ENCODE data around the gene KLHL22.

Gene KLHL22

GRCh38 chr22:20464912-20465758, 30.5 kb downstream of the KLHL22 start:
- Histone ChIP-seq H3F3A (ENCODE audit: insufficient read depth, low read length) (no peaks in the 10 kb centered on the region), H3K9me3 (ENCODE audit: low read length) (no peaks in the 10 kb centered on the region), H3K27me3 (ENCODE audit: insufficient read depth, low read length) (no peaks in the 10 kb centered on the region), H3K4me2 (ENCODE audit: low read length) (no peak overlapping the region), H3K4me3 (ENCODE audit: low read depth, low read length, poor library complexity, severe bottlenecking) (no peak overlapping the region), H3K27ac (ENCODE audit: low read depth, low read length, poor library complexity, severe bottlenecking) (no peak overlapping the region), H3K4me1 (ENCODE audit: insufficient read depth, low read length, severe bottlenecking) (peaks cover 24% of the 10 kb centered on the region), H3K9ac (ENCODE audit: low read length) (no peak overlapping the region), H3K9me2 (ENCODE audit: low read depth, low read length) (no peaks in the 10 kb centered on the region), H4K20me1 (ENCODE audit: insufficient read depth, low read length) (no peaks in the 10 kb centered on the region), H2AFZ (ENCODE audit: low read length) (no peak overlapping the region), H3K79me2 (ENCODE audit: insufficient read depth, low read length) (no peaks in the 10 kb centered on the region), H3K36me3 (ENCODE audit: insufficient read depth, low read length) (no peaks in the 10 kb centered on the region; the same call in 1 of the 2 replicates)
- TF ChIP-seq EZH2 (IDR thresholded peaks at IDR 0.05; ENCODE audit: borderline replicate concordance, low read length) (no peak), CTCF (IDR thresholded peaks at IDR 0.05; ENCODE audit: low read length) (no peak)

- TF ChIP-seq CTCF (IDR thresholded peaks at IDR 0.05; ENCODE audit: low read length) = no peak
- TF ChIP-seq EZH2 (IDR thresholded peaks at IDR 0.05; ENCODE audit: borderline replicate concordance, low read length) = no peak
- no peaks in the 10 kb centered on the region for H3K9me3 ChIP-seq (ENCODE audit: low read length)
- no peak overlapping the region for H2AFZ ChIP-seq (ENCODE audit: low read length)
- no peaks in the 10 kb centered on the region; the same call in 1 of the 2 replicates for H3K36me3 ChIP-seq (ENCODE audit: insufficient read depth, low read length)
- peak overlapping the region; percentile 51 for H3K9ac ChIP-seq (ENCODE audit: low read length)
- H3F3A ChIP-seq (ENCODE audit: insufficient read depth, low read length) = no peaks in the 10 kb centered on the region
- peak overlapping the region; percentile 43 for H3K4me3 ChIP-seq (ENCODE audit: low read depth, low read length, poor library complexity, severe bottlenecking)
- no peaks in the 10 kb centered on the region for H3K27me3 ChIP-seq (ENCODE audit: insufficient read depth, low read length)
- H4K20me1 ChIP-seq (ENCODE audit: insufficient read depth, low read length) = no peaks in the 10 kb centered on the region
- no peaks in the 10 kb centered on the region for H3K79me2 ChIP-seq (ENCODE audit: insufficient read depth, low read length)
- H3K27ac ChIP-seq (ENCODE audit: low read depth, low read length, poor library complexity, severe bottlenecking) = peak overlapping the region; percentile 94
- H3K9me2 ChIP-seq (ENCODE audit: low read depth, low read length) = no peaks in the 10 kb centered on the region
- H3K4me1 ChIP-seq (ENCODE audit: insufficient read depth, low read length, severe bottlenecking) = peaks cover 24% of the 10 kb centered on the region
- peak overlapping the region; percentile 63 for H3K4me2 ChIP-seq (ENCODE audit: low read length)
Measured at GRCh38 chr22:20464096-20464614, 31.4 kb downstream of the KLHL22 start.

GRCh38 chr22:20463324-20464095, 32.1 kb downstream of the KLHL22 start:
- peaks cover 24% of the 10 kb centered on the region for H3K4me1 ChIP-seq (ENCODE audit: insufficient read depth, low read length, severe bottlenecking)
- no peaks in the 10 kb centered on the region for H3K36me3 ChIP-seq (ENCODE audit: insufficient read depth, low read length)
- H3K4me2 ChIP-seq (ENCODE audit: low read length) = peak overlapping the region; percentile 63
- H4K20me1 ChIP-seq (ENCODE audit: insufficient read depth, low read length) = no peaks in the 10 kb centered on the region
- peak overlapping the region; percentile 51 for H3K9ac ChIP-seq (ENCODE audit: low read length)
- no peaks in the 10 kb centered on the region for H3K9me3 ChIP-seq (ENCODE audit: low read length)
- H3K4me3 ChIP-seq (ENCODE audit: low read depth, low read length, poor library complexity, severe bottlenecking) = peak overlapping the region; percentile 43
- H3K9me2 ChIP-seq (ENCODE audit: low read depth, low read length) = no peaks in the 10 kb centered on the region
- no peaks in the 10 kb centered on the region for H3F3A ChIP-seq (ENCODE audit: insufficient read depth, low read length)
- H3K27me3 ChIP-seq (ENCODE audit: insufficient read depth, low read length) = no peaks in the 10 kb centered on the region
- no peak overlapping the region for H2AFZ ChIP-seq (ENCODE audit: low read length)
- no peak for TF ChIP-seq EZH2 (IDR thresholded peaks at IDR 0.05; ENCODE audit: borderline replicate concordance, low read length)
- TF ChIP-seq CTCF (IDR thresholded peaks at IDR 0.05; ENCODE audit: low read length) = no peak
- peak overlapping the region; percentile 94 for H3K27ac ChIP-seq (ENCODE audit: low read depth, low read length, poor library complexity, severe bottlenecking)
- H3K79me2 ChIP-seq (ENCODE audit: insufficient read depth, low read length) = no peaks in the 10 kb centered on the region

All from OCI-LY1 (cell line).